Psoas muscle (tissue), 8 donors: ENCODE data around the gene AUTS2. TPM values are rescaled to one million over a fixed set of nuclear protein-coding genes. Genes with fewer than 3 reads are reported as not detected.
A peak's percentile ranks its signal among the peaks of the same experiment; 100 is the strongest.

Source experiments
- ATAC-seq, 4 donors: fragments of 200-7000 bp; cut with Tn5 transposase; one replicate each; pipeline ENCODE4 v1.9.1; 2020; ENCODE audit warnings: moderate library complexity in 3 of 4, mild to moderate bottlenecking in 2 of 4
- DNase-seq, 2 donors: peaks; one replicate each; pipeline ENCODE4 v3.0.0-alpha.2; 2020
- H3K27ac ChIP-seq: fragments of 200-600 bp; one replicate; pipeline ENCODE4 v1.8.0; 2022
- H3K27me3 ChIP-seq, 3 donors: fragments of 200-600 bp in 1 of 3; one replicate each; pipeline versions ENCODE4 v1.6.1 to v1.8.0; 2013 to 2022; ENCODE audit warnings: low read length in 2 of 3, mild to moderate bottlenecking in 2 of 3, moderate library complexity in 1 of 3; ENCODE audit not compliant: insufficient read depth in 3 of 3
- H3K36me3 ChIP-seq, 2 donors: fragments of 200-600 bp in 1 of 2; one replicate each; pipeline versions ENCODE4 v1.6.1 to v1.8.0; 2013 to 2022; ENCODE audit warnings: low read depth in 1 of 2, mild to moderate bottlenecking in 1 of 2, moderate library complexity in 1 of 2; ENCODE audit not compliant: insufficient read depth in 1 of 2
- H3K4me1 ChIP-seq: fragments of 200-600 bp; one replicate; pipeline ENCODE4 v1.8.0; 2022
- H3K4me3 ChIP-seq: fragments of 200-600 bp; one replicate; pipeline ENCODE4 v1.8.0; 2022; ENCODE audit warnings: mild to moderate bottlenecking
- H3K9me3 ChIP-seq: fragments of 200-600 bp; one replicate; pipeline ENCODE4 v1.8.0; 2022
- WGBS, 3 donors: extraction: QIAGEN DNeasy Blood & Tissue Kit; methylation state at CpG; one replicate each; pipeline versions ENCODE4 v1.1.6 to v1.1.7; 2013; 5-methylcytosine and 5-hydroxymethylcytosine counted together
- intact Hi-C, 2 donors: fragments of 100-400 bp; cut with DNase I; formaldehyde crosslinking; loops; one replicate each; pipeline versions ENCODE4 v1.11.0 to v1.14.2; 2022
- polyA plus RNA-seq, 3 donors: library from polyadenylated mRNA; stranded (reverse); fragments of 200-250 nt; gene quantifications; one replicate each; pipeline ENCODE4 v1.2.3, GENCODE V29; 2013
- total RNA-seq, 4 donors: library from RNA; stranded (reverse); fragmentation: NEBNext Ultra II Directional in 2 of 4; extraction: Animal tissue kit (Norgen Biotek cat#: 25700) in 2 of 4; gene quantifications; one replicate each; pipeline versions ENCODE4 v1.2.1 to v1.2.4, GENCODE V29; 2021 to 2023
- TF ChIP-seq, protein P1 (sequence below): fragments of 200-600 bp; IDR thresholded peaks from one replicate; pipeline ENCODE4 v1.8.0; 2022; ENCODE audit warnings: antibody characterized with exemption
- donor health status: healthy with polysubstance abuse.
- donor health status: DM: no; HTN: no; CAD: no; lungs with moderate emphysema.
- donor health status: Bipolar disorder and iron deficiency.
- donor health status: healthy.
- donor health status: DM: yes; HTN: yes; CAD: no.
- donor health status: DM: no; HTN: no; CAD: no.
- donor health status: DM: no; HTN: no; CAD: no.
- donor health status: DM: yes; HTN: yes; CAD: no.

Gene AUTS2
- total and polyA plus RNA-seq, 7 donors = 5.0 to 33.5 (median 14.3) TPM

GRCh38 chr7:69966766-69967591 is 368.7 kb downstream of the AUTS2 start:
- peaks cover 11% of the 10 kb centered on the region for H3K4me1 ChIP-seq
- no peaks in the 10 kb centered on the region for H3K27me3 ChIP-seq
- TF ChIP-seq, protein P1, sequence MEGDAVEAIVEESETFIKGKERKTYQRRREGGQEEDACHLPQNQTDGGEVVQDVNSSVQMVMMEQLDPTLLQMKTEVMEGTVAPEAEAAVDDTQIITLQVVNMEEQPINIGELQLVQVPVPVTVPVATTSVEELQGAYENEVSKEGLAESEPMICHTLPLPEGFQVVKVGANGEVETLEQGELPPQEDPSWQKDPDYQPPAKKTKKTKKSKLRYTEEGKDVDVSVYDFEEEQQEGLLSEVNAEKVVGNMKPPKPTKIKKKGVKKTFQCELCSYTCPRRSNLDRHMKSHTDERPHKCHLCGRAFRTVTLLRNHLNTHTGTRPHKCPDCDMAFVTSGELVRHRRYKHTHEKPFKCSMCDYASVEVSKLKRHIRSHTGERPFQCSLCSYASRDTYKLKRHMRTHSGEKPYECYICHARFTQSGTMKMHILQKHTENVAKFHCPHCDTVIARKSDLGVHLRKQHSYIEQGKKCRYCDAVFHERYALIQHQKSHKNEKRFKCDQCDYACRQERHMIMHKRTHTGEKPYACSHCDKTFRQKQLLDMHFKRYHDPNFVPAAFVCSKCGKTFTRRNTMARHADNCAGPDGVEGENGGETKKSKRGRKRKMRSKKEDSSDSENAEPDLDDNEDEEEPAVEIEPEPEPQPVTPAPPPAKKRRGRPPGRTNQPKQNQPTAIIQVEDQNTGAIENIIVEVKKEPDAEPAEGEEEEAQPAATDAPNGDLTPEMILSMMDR = no peak
- no peak overlapping the region for H3K27ac ChIP-seq
- H3K4me3 ChIP-seq = peak overlapping the region; percentile 19
- H3K9me3 ChIP-seq = no peaks in the 10 kb centered on the region
- DNase-seq (peak in 1 of 2 donors; percentile 47), ATAC-seq (peak; percentile 16 to 58 (median 30))
- WGBS, 3 donors = 55 to 57% (median 57%) methylated on average over 8 of the region's 8 CpGs
- no peaks in the 10 kb centered on the region for H3K36me3 ChIP-seq
- intact Hi-C loops = no loop called here

DNA sequence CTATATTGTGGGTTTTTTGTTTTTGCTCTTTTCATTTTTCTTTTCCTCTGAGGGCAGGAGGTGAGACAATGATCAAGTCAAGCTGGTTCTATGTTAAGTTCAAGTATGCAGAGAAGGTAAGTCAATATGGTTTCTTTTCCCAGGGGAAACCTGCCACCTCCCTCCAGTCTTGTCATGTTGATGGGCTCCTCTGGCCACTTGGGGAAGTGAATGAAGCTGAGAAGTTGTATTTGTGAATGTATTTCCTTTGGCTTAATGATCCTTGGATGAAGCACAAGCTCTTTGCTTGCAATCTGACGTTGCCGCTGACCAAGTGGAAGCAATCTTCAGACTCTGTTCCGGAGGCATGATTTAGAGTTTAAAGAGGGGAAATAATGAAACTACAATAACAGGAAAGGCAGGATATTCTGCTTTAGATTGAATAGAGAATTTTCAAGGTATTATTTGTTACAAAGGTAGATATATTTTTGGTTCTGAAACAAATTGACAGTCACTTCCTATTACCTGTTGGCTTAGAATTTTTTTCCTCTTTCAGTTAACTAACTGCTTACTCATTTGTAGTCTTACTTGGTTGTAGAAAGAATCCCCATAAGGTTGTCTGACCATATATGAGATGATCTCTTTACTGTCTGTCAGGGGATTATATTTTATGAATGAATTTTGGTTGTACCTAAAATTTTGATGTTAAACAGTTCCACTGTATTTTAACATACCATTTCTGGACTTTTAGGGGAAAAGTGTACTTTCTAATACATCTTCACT is 369.6 kb downstream of the AUTS2 start:
- no peaks in the 10 kb centered on the region for H3K36me3 ChIP-seq
- ATAC-seq (no peak), DNase-seq (no peak)
- 39 to 46% (median 41%) methylated on average over 3 of the region's 3 CpGs for WGBS, 3 donors
- H3K27me3 ChIP-seq = no peaks in the 10 kb centered on the region
- H3K4me1 ChIP-seq = peaks cover 4% of the 10 kb centered on the region
- peak overlapping the region; percentile 19 for H3K4me3 ChIP-seq
- TF ChIP-seq, protein P1 = no peak
- no peak overlapping the region for H3K27ac ChIP-seq
- intact Hi-C loops = no loop called here
- no peaks in the 10 kb centered on the region for H3K9me3 ChIP-seq

GRCh38 chr7:69968969-69969556 is 370.8 kb downstream of the AUTS2 start:
- no peak overlapping the region for H3K27ac ChIP-seq
- TF ChIP-seq, protein P1 = no peak
- intact Hi-C loops = no loop called here

GRCh38 chr7:69981646-69982045 is 383.4 kb downstream of the AUTS2 start:
- ATAC-seq = no peak

More at GRCh38 chr7:69968969-69969556, 370.8 kb downstream of the AUTS2 start:
- no peaks in the 10 kb centered on the region for H3K27me3 ChIP-seq
- H3K36me3 ChIP-seq = no peaks in the 10 kb centered on the region
- no peaks in the 10 kb centered on the region for H3K9me3 ChIP-seq
- ATAC-seq (no peak), DNase-seq (no peak)
- WGBS, 3 donors = 88 to 90% (median 89%) methylated on average over 4 of the region's 4 CpGs
- no peak overlapping the region for H3K4me3 ChIP-seq
- H3K4me1 ChIP-seq = peaks cover 4% of the 10 kb centered on the region

More at GRCh38 chr7:69981646-69982045, 383.4 kb downstream of the AUTS2 start:
- Histone ChIP-seq H3K4me1 (no peaks in the 10 kb centered on the region), H3K27ac (no peak overlapping the region), H3K27me3 (no peaks in the 10 kb centered on the region), H3K4me3 (no peak overlapping the region), H3K9me3 (peaks cover 8% of the 10 kb centered on the region), H3K36me3 (no peaks in the 10 kb centered on the region)
- intact Hi-C loops = no loop called here
- TF ChIP-seq, protein P1 = no peak
- 53 to 82% (median 69%) methylated on average over 4 of the region's 4 CpGs for WGBS, 3 donors
- no peak for DNase-seq
